ENCODE measurements around the gene CNIH3.
"Not testable (repeated sequence)": the region's sequence is repeated elsewhere in the genome, so short reads cannot be mapped to it uniquely, and the experiment has no call there.

CNIH3 gene

DNA sequence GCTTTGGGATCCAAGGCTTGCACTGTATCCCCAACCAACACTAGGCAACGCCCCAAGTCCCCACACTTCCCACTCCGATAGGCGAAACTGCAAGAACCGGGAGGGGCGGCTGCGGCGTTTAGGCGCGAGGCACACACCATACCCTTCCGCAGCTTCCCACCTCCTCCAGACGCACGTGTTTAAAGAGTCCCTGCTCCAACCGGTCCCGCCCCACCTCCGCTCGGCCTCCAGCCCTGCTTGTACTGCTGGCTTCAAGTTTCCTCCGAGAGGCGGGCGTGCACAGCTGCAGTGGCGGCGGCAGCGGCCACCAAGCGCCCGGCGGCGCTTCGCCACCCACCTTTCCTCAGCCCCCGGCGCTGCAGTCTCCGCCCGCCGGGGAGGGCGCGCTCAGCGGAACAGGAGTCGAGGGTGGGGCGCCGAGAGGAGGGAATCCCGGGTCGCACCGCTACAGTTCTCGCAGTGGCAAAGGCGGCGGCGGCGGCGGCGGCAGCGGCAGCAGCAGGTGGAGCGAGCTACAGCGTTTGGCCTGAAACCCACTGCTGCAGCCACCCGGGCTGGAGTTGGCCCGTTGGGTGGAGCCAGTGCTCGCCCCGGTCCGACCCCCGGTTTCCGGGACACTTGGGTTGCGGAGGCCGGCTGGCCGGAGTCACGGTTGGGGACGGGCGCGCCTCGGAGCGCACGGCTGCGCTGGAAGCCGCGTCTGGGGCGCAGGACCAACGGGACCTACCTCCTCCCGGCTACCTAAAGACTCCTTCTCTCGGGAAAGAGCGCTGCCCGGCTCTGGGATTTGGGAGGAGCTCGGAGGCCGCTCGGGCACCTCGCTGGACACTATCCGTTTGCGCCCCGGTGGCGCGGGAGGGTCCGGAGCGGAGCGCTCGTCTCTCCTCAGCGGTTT lies at the start of gene CNIH3:
Gene CNIH3, plus strand, starts transcription at position 457 of the 895 bp plus-strand sequence. CDS start 858 bp downstream, outside the sequence.
- DNase-seq: peak in 1 of 6 experiments; percentile 27

GRCh38 chr1:224566492-224566891 lies 49.6 kb upstream of the CNIH3 start:
- not testable (repeated sequence) for DNase-seq

DNA sequence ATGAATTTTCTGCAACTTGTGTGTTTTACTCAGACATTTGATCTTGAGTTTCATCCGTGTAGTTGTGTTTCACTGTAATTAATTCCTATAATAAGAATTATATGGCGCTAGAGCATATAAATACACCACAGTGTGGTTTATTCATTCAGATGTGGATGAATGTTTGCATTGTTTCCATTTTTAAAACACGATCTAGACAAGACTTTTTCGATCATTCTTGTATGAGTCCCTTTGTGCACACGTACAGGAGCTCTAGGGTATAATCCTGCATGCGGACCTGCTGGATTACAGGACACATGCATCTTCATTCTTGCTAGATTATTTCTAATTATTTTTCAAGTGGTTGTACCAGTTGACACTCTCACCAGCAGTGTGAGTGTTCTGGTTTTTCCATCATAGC lies 46.8 kb upstream of the CNIH3 start:
- no peak for DNase-seq

GRCh38 chr1:224571975-224572374 lies 44.1 kb upstream of the CNIH3 start:
- DNase-seq: not testable (repeated sequence)

DNA sequence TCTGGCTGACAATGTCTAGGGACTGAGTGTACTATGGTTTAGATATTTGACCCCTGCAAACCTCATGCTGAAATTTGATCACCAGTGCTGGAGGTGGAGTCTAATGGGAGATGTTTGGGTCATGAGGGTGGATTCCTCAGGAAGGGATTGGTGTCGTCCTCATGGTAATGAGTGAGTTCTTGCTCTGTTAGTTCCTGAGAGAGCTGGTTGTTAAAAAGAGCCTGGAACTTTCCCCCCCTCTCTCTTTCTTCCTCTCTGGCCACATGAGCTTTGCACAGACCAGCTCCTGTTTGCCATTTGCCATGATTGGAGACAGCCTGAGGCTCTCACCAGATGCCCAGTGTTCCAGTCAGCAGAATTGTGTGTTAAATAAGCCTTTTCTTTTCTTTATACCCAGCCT lies 36.6 kb upstream of the CNIH3 start:
- no peak for DNase-seq

DNA sequence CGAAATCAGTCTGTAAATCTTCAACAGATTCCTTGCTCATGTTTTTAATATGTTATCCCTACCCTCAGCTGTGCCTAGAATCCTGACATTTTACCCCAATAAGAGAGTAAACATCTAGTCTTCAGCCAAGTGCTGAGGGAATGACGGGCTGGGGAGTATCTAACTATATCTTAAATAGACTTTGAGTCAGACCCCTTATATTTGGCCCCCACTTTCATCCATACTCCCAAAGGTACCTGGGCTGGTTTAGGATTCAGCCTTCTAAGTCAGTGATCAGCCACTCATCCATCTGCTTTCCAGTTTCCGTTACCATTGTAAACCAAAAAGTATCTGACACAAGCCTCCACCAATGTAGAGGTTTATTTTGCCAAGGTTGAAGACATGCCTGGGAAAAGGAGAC lies 36.1 kb upstream of the CNIH3 start:
- DNase-seq: no peak

- no peak for DNase-seq
These were observed 34.1 kb upstream of the CNIH3 start for GRCh38 chr1:224582041-224582440.

GRCh38 chr1:224583774-224584173 lies 32.3 kb upstream of the CNIH3 start:
- DNase-seq: no peak

DNA sequence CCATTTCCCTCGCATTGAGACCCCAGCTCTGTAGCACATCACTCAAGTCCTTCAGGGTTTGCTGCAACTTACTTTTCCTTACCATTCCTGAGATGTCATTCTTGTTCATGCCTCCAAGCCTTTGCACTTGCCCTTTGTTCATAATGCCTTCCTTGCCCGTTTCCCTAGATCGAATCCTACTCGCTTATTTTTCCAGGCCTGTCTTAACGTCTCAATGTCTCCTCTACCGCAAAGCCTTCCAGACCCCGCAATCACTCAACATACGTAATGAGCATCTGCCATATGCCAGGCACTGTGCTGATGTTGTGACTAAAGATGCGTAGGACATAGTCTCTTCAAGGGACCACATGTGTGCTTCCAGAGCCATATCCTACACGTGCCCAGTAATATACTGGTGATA lies 31.1 kb upstream of the CNIH3 start:
- no peak for DNase-seq

DNA sequence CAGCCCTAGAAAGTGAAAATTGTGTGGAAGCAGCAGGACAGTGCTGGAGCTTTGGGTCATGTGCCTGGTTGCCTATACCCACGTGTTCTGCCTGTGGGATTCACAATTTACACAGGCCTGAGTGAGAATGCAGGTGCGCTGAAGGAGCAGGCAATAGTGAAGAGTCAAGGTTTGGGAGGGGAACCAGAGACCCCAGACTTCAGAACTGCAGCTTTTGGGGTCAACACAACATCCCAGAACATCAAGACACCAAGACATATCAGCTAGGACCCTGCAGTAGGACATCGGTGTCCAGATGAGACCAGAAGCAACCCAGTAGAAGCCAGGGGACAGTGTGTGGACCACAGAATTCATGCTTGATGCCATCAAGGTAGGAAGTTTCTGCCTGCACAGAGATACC lies 29.1 kb upstream of the CNIH3 start:
- no peak for DNase-seq

- DNase-seq: no peak
These were observed 27.6 kb upstream of the CNIH3 start for GRCh38 chr1:224588515-224588914.

GRCh38 chr1:224589006-224589405 lies 27.1 kb upstream of the CNIH3 start:
- DNase-seq: no peak

GRCh38 chr1:224591326-224591725 lies 24.8 kb upstream of the CNIH3 start:
- DNase-seq: no peak

DNA sequence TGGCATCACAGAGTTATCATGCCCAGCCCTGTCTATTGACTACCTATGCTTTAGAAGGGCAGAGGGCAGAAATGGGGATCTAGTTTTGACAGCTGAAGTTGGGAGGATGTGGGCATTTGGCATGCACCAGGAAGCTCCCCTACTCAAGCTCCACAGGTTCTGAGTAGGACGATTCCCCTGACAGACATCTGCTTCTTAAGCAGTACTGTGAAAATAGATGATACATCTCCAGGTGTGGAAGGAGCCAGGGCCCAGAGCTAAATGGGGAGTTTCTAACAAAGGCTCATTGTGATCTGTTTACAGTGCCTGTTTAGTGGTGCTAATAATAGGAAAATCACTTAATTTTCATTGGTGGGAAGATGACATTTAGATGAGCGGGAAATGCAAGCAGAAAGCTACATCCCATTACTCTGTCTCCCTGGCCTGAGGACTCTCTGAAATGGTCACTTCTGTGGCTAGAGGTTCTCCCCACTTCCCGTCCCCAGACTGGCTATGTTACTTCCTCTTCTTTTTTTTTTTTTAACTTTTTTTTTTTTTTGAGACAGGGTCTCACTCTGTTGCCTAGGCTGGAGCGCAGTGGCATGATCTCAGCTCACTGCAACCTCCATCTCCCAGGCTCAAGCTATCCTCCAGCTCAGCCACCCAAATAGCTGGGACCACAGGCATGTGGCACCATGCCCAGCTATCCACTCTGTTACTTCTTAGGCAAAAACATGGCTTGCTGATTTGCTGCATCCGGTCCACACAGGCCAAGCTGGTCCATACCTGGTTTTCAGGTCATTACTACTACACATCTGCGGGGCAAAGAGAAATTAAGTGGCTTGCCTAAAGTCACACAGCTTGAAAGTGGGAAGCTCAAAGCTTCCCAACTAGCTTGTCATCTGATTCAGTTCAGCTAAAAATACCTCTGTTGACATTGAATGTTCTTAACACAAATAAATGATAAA lies 23.2 kb upstream of the CNIH3 start:
- DNase-seq: no peak

- no peak for DNase-seq
These were observed 21.8 kb upstream of the CNIH3 start for GRCh38 chr1:224594360-224594759.

DNA sequence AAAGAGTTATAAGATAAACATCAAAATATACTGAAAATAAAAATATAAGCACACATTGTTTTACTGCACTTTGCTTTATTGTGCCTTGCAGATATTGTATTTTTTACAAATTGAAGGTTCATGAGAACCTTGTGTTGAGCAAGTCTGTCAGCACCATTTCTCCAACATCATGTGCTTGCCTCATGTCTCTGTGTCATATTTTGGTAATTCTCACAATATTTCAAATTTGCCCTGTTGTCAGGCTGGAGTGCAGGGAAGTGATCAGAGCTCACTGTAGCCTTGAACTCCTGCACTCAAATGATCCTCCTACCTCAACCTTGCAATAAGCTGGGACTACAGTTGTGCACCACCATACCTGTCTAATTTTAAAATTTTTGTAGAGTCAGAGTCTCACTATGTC lies 21.3 kb upstream of the CNIH3 start:
- DNase-seq: no peak

- DNase-seq: no peak
These were observed 10.5 kb upstream of the CNIH3 start for GRCh38 chr1:224605482-224606181.

- DNase-seq: no peak
These were observed 8.6 kb upstream of the CNIH3 start for GRCh38 chr1:224607188-224608148.

DNA sequence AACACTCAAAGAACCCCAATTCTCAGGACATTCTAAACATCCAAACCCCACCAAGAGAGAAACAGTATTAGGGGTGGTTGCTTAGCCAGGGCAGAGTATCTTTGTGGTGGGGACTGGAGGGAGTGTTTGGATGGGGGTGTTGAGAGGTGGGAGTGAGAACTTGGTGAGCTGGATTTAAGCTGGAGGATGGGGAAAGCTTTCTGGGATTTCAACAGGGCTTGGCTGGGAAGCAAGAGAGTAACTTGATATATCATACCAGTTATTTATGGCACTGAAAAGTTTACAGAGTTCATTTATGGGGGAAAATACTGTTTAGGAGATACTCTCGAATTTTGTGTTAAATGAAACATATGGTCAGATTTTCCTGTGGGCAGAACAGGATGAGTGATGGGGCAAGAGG lies 6.8 kb upstream of the CNIH3 start:
- no peak for DNase-seq

- no peak for DNase-seq
These were observed 3.9 kb upstream of the CNIH3 start for GRCh38 chr1:224612246-224612645.

DNA sequence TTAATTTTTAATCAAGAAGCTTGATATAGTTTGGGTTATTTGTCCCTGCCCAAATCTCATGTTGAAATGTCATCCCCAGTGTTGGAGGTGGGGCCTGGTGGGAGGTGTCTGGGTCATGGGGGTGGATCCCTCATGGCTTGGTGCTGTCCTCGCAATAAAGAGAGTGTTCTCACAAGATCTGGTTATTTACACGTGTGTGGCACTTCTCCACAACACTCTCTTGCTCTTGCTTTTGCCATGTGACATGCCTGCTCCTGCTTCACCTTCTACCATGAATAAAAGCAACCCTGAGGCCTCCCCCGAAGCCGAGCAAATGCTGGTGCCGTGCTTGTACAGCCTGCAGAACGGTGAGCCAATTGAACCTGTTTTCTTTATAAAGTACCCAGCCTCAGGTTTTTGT lies 2.6 kb upstream of the CNIH3 start:
- DNase-seq: no peak

Data from stimulated activated naive CD4-positive, alpha-beta T cell (primary cell).